Measurements from ENCODE around the gene DDAH1.

GRCh38 chr1:85358702-85359438 lies 106.1 kb downstream of the DDAH1 start:
- TF ChIP-seq RXRA (IDR thresholded peaks at IDR 0.05) (no peak), CTCF (IDR thresholded peaks at IDR 0.05; ENCODE audit: low read depth, low read length, missing input control) (no peak), TAF1 (conservative IDR thresholded peaks at IDR 0.05) (no peak), ZBTB33 (IDR thresholded peaks at IDR 0.05) (no peak), REST (IDR thresholded peaks at IDR 0.05) (no peak), MAX (IDR thresholded peaks at IDR 0.05) (no peak), EGR1 (IDR thresholded peaks at IDR 0.05; ENCODE audit: low read depth in 2 of 2) (no peak), ATF3 (IDR thresholded peaks at IDR 0.05) (no peak), RAD21 (IDR thresholded peaks at IDR 0.05) (no peak), SP1 (IDR thresholded peaks at IDR 0.05) (no peak), YY1 (IDR thresholded peaks at IDR 0.05) (no peak), GABPA (IDR thresholded peaks at IDR 0.05 in 1 of 2, conservative IDR thresholded peaks at IDR 0.05 in 1 of 2) (no peak)
